ENCODE results near the gene SYNGR2. TPM values are rescaled to one million over a fixed set of nuclear protein-coding genes. Genes with fewer than 3 reads are reported as not detected.

SYNGR2 gene
- polyA plus RNA-seq, 1 donor (not counting 4 experiments of a cell fraction or from before 2014, with no cell fraction given), result 103 TPM

DNA sequence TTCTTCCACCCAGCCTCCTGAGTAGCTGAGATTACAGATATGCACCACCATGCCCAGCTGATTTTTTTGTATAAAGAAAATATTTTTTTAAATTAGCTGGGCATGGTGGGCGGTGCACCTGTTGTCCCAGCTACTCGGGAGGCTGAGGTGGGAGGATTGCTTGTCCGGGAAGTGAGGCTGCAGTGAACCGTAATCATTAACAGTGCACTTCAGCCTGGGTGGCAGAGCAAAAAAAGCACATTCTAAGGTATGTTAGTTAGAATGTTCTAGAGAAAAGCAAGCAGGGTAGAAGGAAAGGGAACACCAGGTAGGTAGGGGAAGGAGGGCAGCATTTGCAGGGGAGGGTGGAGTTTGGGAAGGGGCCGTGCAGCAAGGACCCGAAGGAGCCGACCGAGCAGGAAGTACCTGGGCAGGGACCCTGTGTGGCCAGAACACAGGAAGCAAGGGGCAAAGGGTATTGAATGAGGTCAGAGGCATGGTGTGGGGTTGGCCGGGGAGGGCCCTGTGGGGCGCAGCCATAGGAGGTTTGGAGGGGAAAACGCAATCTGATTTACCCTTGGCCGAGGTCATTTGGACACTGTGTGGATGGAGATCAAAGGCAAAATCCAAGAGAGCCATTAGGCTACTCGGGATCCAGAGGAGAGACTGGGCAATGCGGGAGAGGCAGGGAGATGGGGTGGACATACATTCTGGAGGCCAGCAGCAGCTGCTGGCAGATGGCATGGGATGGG is 19.9 kb upstream of the SYNGR2 start:
- TF ChIP-seq EZH2 (IDR thresholded peaks at IDR 0.05; ENCODE audit: low read length), result no peak
- TF ChIP-seq, protein P1, sequence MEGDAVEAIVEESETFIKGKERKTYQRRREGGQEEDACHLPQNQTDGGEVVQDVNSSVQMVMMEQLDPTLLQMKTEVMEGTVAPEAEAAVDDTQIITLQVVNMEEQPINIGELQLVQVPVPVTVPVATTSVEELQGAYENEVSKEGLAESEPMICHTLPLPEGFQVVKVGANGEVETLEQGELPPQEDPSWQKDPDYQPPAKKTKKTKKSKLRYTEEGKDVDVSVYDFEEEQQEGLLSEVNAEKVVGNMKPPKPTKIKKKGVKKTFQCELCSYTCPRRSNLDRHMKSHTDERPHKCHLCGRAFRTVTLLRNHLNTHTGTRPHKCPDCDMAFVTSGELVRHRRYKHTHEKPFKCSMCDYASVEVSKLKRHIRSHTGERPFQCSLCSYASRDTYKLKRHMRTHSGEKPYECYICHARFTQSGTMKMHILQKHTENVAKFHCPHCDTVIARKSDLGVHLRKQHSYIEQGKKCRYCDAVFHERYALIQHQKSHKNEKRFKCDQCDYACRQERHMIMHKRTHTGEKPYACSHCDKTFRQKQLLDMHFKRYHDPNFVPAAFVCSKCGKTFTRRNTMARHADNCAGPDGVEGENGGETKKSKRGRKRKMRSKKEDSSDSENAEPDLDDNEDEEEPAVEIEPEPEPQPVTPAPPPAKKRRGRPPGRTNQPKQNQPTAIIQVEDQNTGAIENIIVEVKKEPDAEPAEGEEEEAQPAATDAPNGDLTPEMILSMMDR (optimal IDR thresholded peaks at IDR 0.05 in 1 of 3, IDR thresholded peaks at IDR 0.05 in 1 of 3, conservative IDR thresholded peaks at IDR 0.05 in 1 of 3; ENCODE audit: extremely low read depth in 1 of 3, insufficient read depth in 2 of 3, low read length in 3 of 3), result no peak
- Histone ChIP-seq H3K9me3 (ENCODE audit: control insufficient read depth, low read depth, low read length) (no peaks in the 10 kb centered on the region), H2AFZ (ENCODE audit: control insufficient read depth, low read length) (no peak overlapping the region), H3K9ac (ENCODE audit: control insufficient read depth, extremely low read depth, insufficient read depth, low read length) (no peak overlapping the region), H3K9me1 (ENCODE audit: control insufficient read depth, extremely low read depth, insufficient read depth, low read length) (no peaks in the 10 kb centered on the region), H3K4me2 (ENCODE audit: control insufficient read depth, extremely low read depth, insufficient read depth, low read depth, low read length) (no peak overlapping the region), H3K36me3 (ENCODE audit: control insufficient read depth in 2 of 2, extremely low read depth in 1 of 2, insufficient read depth in 2 of 2, low read length in 2 of 2) (no peaks in the 10 kb centered on the region), H3K4me1 (ENCODE audit: control insufficient read depth, extremely low read depth, insufficient read depth, low read length) (peaks cover 30% of the 10 kb centered on the region), H3K27ac (ENCODE audit: control insufficient read depth, insufficient read depth, low read length) (no peak overlapping the region), H3K79me2 (ENCODE audit: control insufficient read depth, insufficient read depth, low read length) (no peaks in the 10 kb centered on the region), H3K27me3 (ENCODE audit: control insufficient read depth, extremely low read depth, insufficient read depth, low read length) (peaks cover 8% of the 10 kb centered on the region), H4K20me1 (ENCODE audit: control insufficient read depth, extremely low read depth, insufficient read depth, low read length) (no peaks in the 10 kb centered on the region), H3K4me3 (ENCODE audit: control insufficient read depth in 2 of 3, extremely low read depth in 1 of 3, insufficient read depth in 2 of 3, low read depth in 1 of 3, low read length in 3 of 3) (no peak overlapping the region)
- FAIRE-seq (no peak), DNase-seq (ENCODE audit: low read depth, low spot score) (no peak)
- dilution Hi-C loops (cut with MboI; ENCODE audit: extremely low pct_ligation_motif_present, low sequenced_read_pairs), result no loop called here

DNA sequence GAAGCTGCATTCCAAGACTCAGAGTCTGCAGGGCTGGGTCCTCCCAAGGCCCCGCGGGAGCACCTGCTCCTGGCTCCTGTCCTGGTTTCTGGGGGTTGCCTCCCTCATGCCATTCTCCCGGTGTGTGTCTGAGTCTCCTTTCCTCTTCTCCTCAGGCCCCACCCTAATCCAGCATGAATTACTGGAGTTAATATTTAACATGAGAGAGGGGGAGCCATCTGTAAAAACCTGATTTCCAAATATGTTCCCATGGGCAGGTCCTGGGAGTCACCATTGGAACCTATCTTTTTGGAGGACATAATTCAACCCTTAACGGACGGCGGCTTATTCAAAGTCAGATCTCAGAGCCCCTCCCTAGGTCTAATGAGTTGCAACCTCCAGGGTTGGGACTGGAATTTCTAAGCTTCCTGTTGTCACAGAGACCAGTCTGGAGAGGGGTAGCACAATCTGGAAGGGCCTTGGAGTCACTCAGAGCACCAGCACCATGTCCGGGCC is 16.8 kb upstream of the SYNGR2 start:
- Histone ChIP-seq H3K36me3 (ENCODE audit: control insufficient read depth in 2 of 2, extremely low read depth in 1 of 2, insufficient read depth in 2 of 2, low read length in 2 of 2) (no peaks in the 10 kb centered on the region), H3K79me2 (ENCODE audit: control insufficient read depth, insufficient read depth, low read length) (no peaks in the 10 kb centered on the region), H3K4me1 (ENCODE audit: control insufficient read depth, extremely low read depth, insufficient read depth, low read length) (peaks cover 20% of the 10 kb centered on the region), H3K9ac (ENCODE audit: control insufficient read depth, extremely low read depth, insufficient read depth, low read length) (no peak overlapping the region), H4K20me1 (ENCODE audit: control insufficient read depth, extremely low read depth, insufficient read depth, low read length) (no peaks in the 10 kb centered on the region), H2AFZ (ENCODE audit: control insufficient read depth, low read length) (no peak overlapping the region), H3K4me2 (ENCODE audit: control insufficient read depth, extremely low read depth, insufficient read depth, low read depth, low read length) (peak overlapping the region; percentile 64), H3K9me3 (ENCODE audit: control insufficient read depth, low read depth, low read length) (no peaks in the 10 kb centered on the region), H3K9me1 (ENCODE audit: control insufficient read depth, extremely low read depth, insufficient read depth, low read length) (no peaks in the 10 kb centered on the region), H3K27ac (ENCODE audit: control insufficient read depth, insufficient read depth, low read length) (no peak overlapping the region), H3K4me3 (ENCODE audit: control insufficient read depth in 2 of 3, extremely low read depth in 1 of 3, insufficient read depth in 2 of 3, low read depth in 1 of 3, low read length in 3 of 3) (no peak overlapping the region), H3K27me3 (ENCODE audit: control insufficient read depth, extremely low read depth, insufficient read depth, low read length) (no peaks in the 10 kb centered on the region)
- FAIRE-seq (no peak), DNase-seq (ENCODE audit: low read depth, low spot score) (no peak)
- TF ChIP-seq, protein P1 (optimal IDR thresholded peaks at IDR 0.05 in 1 of 3, IDR thresholded peaks at IDR 0.05 in 1 of 3, conservative IDR thresholded peaks at IDR 0.05 in 1 of 3; ENCODE audit: extremely low read depth in 1 of 3, insufficient read depth in 2 of 3, low read length in 3 of 3), result no peak
- no peak for TF ChIP-seq EZH2 (IDR thresholded peaks at IDR 0.05; ENCODE audit: low read length)
- dilution Hi-C loops (cut with MboI; ENCODE audit: extremely low pct_ligation_motif_present, low sequenced_read_pairs), result no loop called here
